ENCODE measurements around the gene DNAJB4.

- TF ChIP-seq CTCF (conservative IDR thresholded peaks at IDR 0.05) (no peak), EZH2 (IDR thresholded peaks at IDR 0.05; ENCODE audit: low read depth) (no peak)
Measured at GRCh38 chr1:78029793-78030192, 25.1 kb downstream of the DNAJB4 start.
